Measurements from ENCODE around the gene DHRS9. TPM values are rescaled to one million over a fixed set of nuclear protein-coding genes. Genes with fewer than 3 reads are reported as not detected.
A peak's percentile ranks its signal among the peaks of the same experiment; 100 is the strongest.

The DHRS9 gene
- total RNA-seq, 1 experiment from 2014 or later, result 0.22 TPM

- H3K36me3 ChIP-seq (ENCODE audit: low read depth, low read length), result no peaks in the 10 kb centered on the region; the same call in 1 of the 2 replicates
- intact Hi-C loops (cut with micrococcal nuclease), result no loop called here
- POLR2A ChIA-PET (ENCODE audit: unreplicated experiment), result no interaction called here
- CTCF ChIA-PET, result no interaction called here
- no peak overlapping the region for H3K4me3 ChIP-seq (ENCODE audit: low read length)
- H3K4me1 ChIP-seq (ENCODE audit: insufficient read depth, low read length), result peaks cover 21% of the 10 kb centered on the region
- peaks cover 7% of the 10 kb centered on the region; the same call in 1 of the 2 replicates for H3K9me3 ChIP-seq (ENCODE audit: low read length)
- no peaks in the 10 kb centered on the region for H3K79me2 ChIP-seq (ENCODE audit: low read length)
- no peak for TF ChIP-seq CTCF (conservative IDR thresholded peaks at IDR 0.05; ENCODE audit: low read depth, low read length)
- no peak for TF ChIP-seq EZH2phosphoT487 (IDR thresholded peaks at IDR 0.05; ENCODE audit: borderline replicate concordance, low read length)
- no peak for TF ChIP-seq EZH2 (IDR thresholded peaks at IDR 0.05; ENCODE audit: low read length, unreplicated experiment)
- no peaks in the 10 kb centered on the region for H4K20me1 ChIP-seq (ENCODE audit: low read length)
- H2AFZ ChIP-seq (ENCODE audit: low read length), result no peak overlapping the region
- H3K27ac ChIP-seq (ENCODE audit: low read length), result peak overlapping the region; percentile 20
- H3K27me3 ChIP-seq (ENCODE audit: low read length), result no peaks in the 10 kb centered on the region
- DNase-seq, result no peak
- no peak for ATAC-seq
- peaks cover 7% of the 10 kb centered on the region for H3F3A ChIP-seq (ENCODE audit: low read length, unreplicated experiment)
- H3K4me2 ChIP-seq (ENCODE audit: low read length), result no peak overlapping the region
- H3K9ac ChIP-seq (ENCODE audit: low read length), result no peak overlapping the region
- H3K9me2 ChIP-seq (replicated peaks; ENCODE audit: low read length), result peaks cover 3% of the 10 kb centered on the region; the same call in 1 of the 2 replicates
- no TSS peak for BruUV-seq (replicated peaks)
Measured at GRCh38 chr2:169047256-169048250, 21.8 kb upstream of the DHRS9 start.

DNA sequence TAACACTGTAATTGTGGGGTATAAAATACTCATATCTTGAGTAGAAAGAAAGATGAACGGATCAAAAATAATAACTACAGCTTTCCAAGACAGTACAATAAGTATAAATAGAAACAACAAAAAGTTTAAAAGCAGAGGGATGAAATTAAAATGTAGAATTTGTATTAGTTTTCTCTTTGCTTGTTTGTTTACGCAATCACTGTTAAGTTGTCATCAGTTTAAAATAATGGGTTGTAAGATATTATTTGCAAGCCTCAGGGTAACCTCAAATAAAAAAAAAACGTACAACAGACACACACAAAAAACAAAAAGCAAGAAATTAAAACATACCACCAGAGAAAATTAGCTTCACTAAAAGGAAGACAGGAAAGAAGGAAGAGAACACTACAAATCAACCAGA, 20.2 kb upstream of the DHRS9 start:
- H3K9me2 ChIP-seq (replicated peaks; ENCODE audit: low read length), result peaks cover 3% of the 10 kb centered on the region; the same call in 1 of the 2 replicates
- H4K20me1 ChIP-seq (ENCODE audit: low read length), result no peaks in the 10 kb centered on the region
- H3F3A ChIP-seq (ENCODE audit: low read length, unreplicated experiment), result peaks cover 7% of the 10 kb centered on the region
- no peak overlapping the region for H3K27ac ChIP-seq (ENCODE audit: low read length)
- H3K36me3 ChIP-seq (ENCODE audit: low read depth, low read length), result no peaks in the 10 kb centered on the region; the same call in 1 of the 2 replicates
- H3K9me3 ChIP-seq (ENCODE audit: low read length), result 0 out of 2 replicates have a peak, but pooled peaks cover 4% of the 10 kb centered on the region
- no peaks in the 10 kb centered on the region for H3K79me2 ChIP-seq (ENCODE audit: low read length)
- ChIA-PET CTCF (no interaction called here), POLR2A (ENCODE audit: unreplicated experiment) (no interaction called here)
- TF ChIP-seq EZH2 (IDR thresholded peaks at IDR 0.05; ENCODE audit: low read length, unreplicated experiment) (no peak), EZH2phosphoT487 (IDR thresholded peaks at IDR 0.05; ENCODE audit: borderline replicate concordance, low read length) (no peak), CTCF (conservative IDR thresholded peaks at IDR 0.05; ENCODE audit: low read depth, low read length) (no peak)
- H3K4me2 ChIP-seq (ENCODE audit: low read length), result no peak overlapping the region
- no peaks in the 10 kb centered on the region for H3K27me3 ChIP-seq (ENCODE audit: low read length)
- ATAC-seq (no peak), DNase-seq (no peak)
- H2AFZ ChIP-seq (ENCODE audit: low read length), result no peak overlapping the region
- peaks cover 21% of the 10 kb centered on the region for H3K4me1 ChIP-seq (ENCODE audit: insufficient read depth, low read length)
- H3K9ac ChIP-seq (ENCODE audit: low read length), result no peak overlapping the region
- no peak overlapping the region for H3K4me3 ChIP-seq (ENCODE audit: low read length)
- BruUV-seq (replicated peaks), result no TSS peak
- intact Hi-C loops (cut with micrococcal nuclease), result no loop called here
